ENCODE data around the gene PRKAG2.

PRKAG2 gene

GRCh38 chr7:151902311-151902710 is 25.4 kb upstream of the PRKAG2 start:
- no peak overlapping the region for H3K4me3 ChIP-seq (ENCODE audit: low read depth, low read length)
- no peak for TF ChIP-seq MAX (IDR thresholded peaks at IDR 0.05; ENCODE audit: low read depth, low read length)
- no peak for TF ChIP-seq CTCF (IDR thresholded peaks at IDR 0.05; ENCODE audit: low read depth, low read length)
- no peak for TF ChIP-seq MYC (IDR thresholded peaks at IDR 0.05; ENCODE audit: low read depth, low read length)
- no peak for TF ChIP-seq POLR2A (IDR thresholded peaks at IDR 0.05; ENCODE audit: extremely low read depth, insufficient read length)

GRCh38 chr7:151901828-151902227 is 24.9 kb upstream of the PRKAG2 start:
- no peak for DNase-seq (ENCODE audit: low read depth)
- TF ChIP-seq POLR2A (IDR thresholded peaks at IDR 0.05; ENCODE audit: extremely low read depth, insufficient read length) = no peak
- no peak for TF ChIP-seq CTCF (IDR thresholded peaks at IDR 0.05; ENCODE audit: low read depth, low read length)
- TF ChIP-seq MAX (IDR thresholded peaks at IDR 0.05; ENCODE audit: low read depth, low read length) = no peak
- TF ChIP-seq MYC (IDR thresholded peaks at IDR 0.05; ENCODE audit: low read depth, low read length) = no peak

More at GRCh38 chr7:151902311-151902710, 25.4 kb upstream of the PRKAG2 start:
- no peak for DNase-seq (ENCODE audit: low read depth)

GRCh38 chr7:151900986-151901621 is 24.2 kb upstream of the PRKAG2 start:
- DNase-seq (ENCODE audit: low read depth) = no peak
- TF ChIP-seq POLR2A (IDR thresholded peaks at IDR 0.05; ENCODE audit: extremely low read depth, insufficient read length) (no peak), CTCF (IDR thresholded peaks at IDR 0.05; ENCODE audit: low read depth, low read length) (no peak), MAX (IDR thresholded peaks at IDR 0.05; ENCODE audit: low read depth, low read length) (no peak), MYC (IDR thresholded peaks at IDR 0.05; ENCODE audit: low read depth, low read length) (no peak)
- H3K4me3 ChIP-seq (ENCODE audit: low read depth, low read length) = no peak overlapping the region

More at GRCh38 chr7:151901828-151902227, 24.9 kb upstream of the PRKAG2 start:
- H3K4me3 ChIP-seq (ENCODE audit: low read depth, low read length) = no peak overlapping the region

GRCh38 chr7:151900591-151900985 is 23.7 kb upstream of the PRKAG2 start:
- no peak for DNase-seq (ENCODE audit: low read depth)
- TF ChIP-seq CTCF (IDR thresholded peaks at IDR 0.05; ENCODE audit: low read depth, low read length) (no peak), MYC (IDR thresholded peaks at IDR 0.05; ENCODE audit: low read depth, low read length) (no peak), MAX (IDR thresholded peaks at IDR 0.05; ENCODE audit: low read depth, low read length) (no peak), POLR2A (IDR thresholded peaks at IDR 0.05; ENCODE audit: extremely low read depth, insufficient read length) (no peak)
- H3K4me3 ChIP-seq (ENCODE audit: low read depth, low read length) = no peak overlapping the region

- no peak for DNase-seq (ENCODE audit: low read depth)
- no peak for TF ChIP-seq MAX (IDR thresholded peaks at IDR 0.05; ENCODE audit: low read depth, low read length)
- TF ChIP-seq CTCF (IDR thresholded peaks at IDR 0.05; ENCODE audit: low read depth, low read length) = no peak
- no peak for TF ChIP-seq MYC (IDR thresholded peaks at IDR 0.05; ENCODE audit: low read depth, low read length)
- TF ChIP-seq POLR2A (IDR thresholded peaks at IDR 0.05; ENCODE audit: extremely low read depth, insufficient read length) = no peak
- no peak overlapping the region for H3K4me3 ChIP-seq (ENCODE audit: low read depth, low read length)
These were observed 22.8 kb upstream of the PRKAG2 start for GRCh38 chr7:151899513-151900360.

Measured in NB4 (cell line).